C4-2B (cell line): ENCODE results near the gene TMEM52.

ENCODE experiments used
- H3K27ac ChIP-seq: fragments of 450-650 bp; 2 replicates; pipeline ENCODE4 v1.5.1; 2017
- CTCF ChIP-seq: fragments of 450-650 bp; conservative IDR thresholded peaks from 2 replicates; pipeline ENCODE4 v1.5.1; 2017; ENCODE audit warnings: mild to moderate bottlenecking
- ZFX ChIP-seq: fragments of 450-650 bp; IDR thresholded peaks from 2 replicates; pipeline ENCODE4 v1.6.1; 2017

TMEM52 gene

GRCh38 chr1:1947493-1947892 is 28.4 kb upstream of the TMEM52 start:
- H3K27ac ChIP-seq = no peak overlapping the region
- TF ChIP-seq CTCF (no peak), ZFX (no peak)

GRCh38 chr1:1946540-1946939 is 27.5 kb upstream of the TMEM52 start:
- TF ChIP-seq CTCF = no peak
- TF ChIP-seq ZFX = no peak
- H3K27ac ChIP-seq = no peak overlapping the region

- TF ChIP-seq CTCF = no peak
- TF ChIP-seq ZFX = no peak
- no peak overlapping the region for H3K27ac ChIP-seq
Measured at GRCh38 chr1:1945782-1946393, 26.8 kb upstream of the TMEM52 start.

- H3K27ac ChIP-seq = peak overlapping the region; percentile 18; the same call in 1 of the 2 replicates
Measured at GRCh38 chr1:1943834-1944570, 24.9 kb upstream of the TMEM52 start.

GRCh38 chr1:1942753-1943656 is 23.9 kb upstream of the TMEM52 start:
- peak overlapping the region; percentile 18; the same call in 1 of the 2 replicates for H3K27ac ChIP-seq
- TF ChIP-seq CTCF (no peak), ZFX (no peak)

More at GRCh38 chr1:1943834-1944570, 24.9 kb upstream of the TMEM52 start:
- TF ChIP-seq CTCF (peak; percentile 98), ZFX (no peak)

GRCh38 chr1:1941868-1942752 is 23.0 kb upstream of the TMEM52 start:
- no peak overlapping the region for H3K27ac ChIP-seq
- no peak for TF ChIP-seq CTCF
- no peak for TF ChIP-seq ZFX
